K562 (cell line): Measurements from ENCODE around the gene AK2. TPM values are rescaled to one million over a fixed set of nuclear protein-coding genes. Genes with fewer than 3 reads are reported as not detected.

Experiments used
- ATAC-seq: fragments of 200-7000 bp; cut with Tn5 transposase; 3 replicates; pipeline ENCODE4 v1.9.1; 2020; ENCODE audit warnings: moderate library complexity
- BruUV-seq: library from RNA; stranded (reverse); fragments of 400-500 nt; replicated peaks from 2 replicates; lab custom pipeline; 2021; lab: Mats Ljungman, UMichigan
- CTCF ChIA-PET: fragments of 300-600 bp; formaldehyde crosslinking; extraction: SDS; loops from one replicate; lab custom pipeline; 2021; ENCODE audit warnings: low intra/inter-chr PET ratio; lab: Yijun Ruan, JAX
- POLR2A ChIA-PET: fragments of 300-600, 350-650 bp; sonication (Branson Sonifier 250); formaldehyde crosslinking; extraction: SDS; loops from one replicate; lab custom pipeline; 2021; ENCODE audit warnings: antibody characterized with exemption, inconsistent platforms; lab: Yijun Ruan, JAX
- DNase-seq, 4 experiments: peaks; one replicate each; pipeline versions ENCODE4 v3.0.0 to v3.0.0-alpha.2; 2011 to 2018; ENCODE audit warnings: low spot score in 3 of 4, mixed read lengths in 3 of 4; ENCODE audit errors: extremely low read depth in 1 of 4
- FAIRE-seq: peaks from 2 replicates; lab custom pipeline; 2011; peaks lifted over from hg19 to GRCh38; lab: Jason Lieb, UNC
- H2AFZ ChIP-seq: 2 replicates; pipeline ENCODE4 v1.6.0; 2011; ENCODE audit warnings: low read depth, low read length, control low read depth, inconsistent platforms
- H3K27ac ChIP-seq: fragments of 200-600 bp; 3 replicates; pipeline ENCODE4 v1.8.0; 2011; ENCODE audit warnings: low read depth, mild to moderate bottlenecking, control low read depth, inconsistent platforms, low read length, moderate library complexity, mixed read lengths; ENCODE audit errors: extremely low read depth
- H3K27me3 ChIP-seq, 2 experiments: fragments of 300-600 bp in 1 of 2; 2 replicates in 1 of 2; 3 replicates in 1 of 2; pipeline versions ENCODE4 v1.6.0 to v1.8.0; 2011; ENCODE audit warnings: inconsistent platforms in 2 of 2, low read length in 2 of 2, mild to moderate bottlenecking in 1 of 2, mixed read lengths in 1 of 2, moderate library complexity in 1 of 2; ENCODE audit not compliant: control insufficient read depth in 2 of 2, insufficient read depth in 2 of 2
- H3K36me3 ChIP-seq: fragments of 300-600 bp; 3 replicates; pipeline ENCODE4 v1.8.0; 2011; ENCODE audit warnings: mild to moderate bottlenecking, low read length, inconsistent platforms; ENCODE audit not compliant: control insufficient read depth, insufficient read depth
- H3K4me1 ChIP-seq, 2 experiments: fragments of 200-600 bp in 1 of 2; replicated peaks in 1 of 2; 2 replicates in 1 of 2; 3 replicates in 1 of 2; pipeline versions ENCODE4 v1.5.1 to v1.8.0; 2011; ENCODE audit warnings: inconsistent platforms in 2 of 2, low read length in 2 of 2, mild to moderate bottlenecking in 1 of 2, mixed read lengths in 1 of 2, moderate library complexity in 1 of 2; ENCODE audit not compliant: control insufficient read depth in 2 of 2, insufficient read depth in 2 of 2
- H3K4me2 ChIP-seq: 2 replicates; pipeline ENCODE4 v1.6.1; 2011; ENCODE audit warnings: low read length, control low read depth, inconsistent platforms, mixed read lengths; ENCODE audit not compliant: insufficient read depth
- H3K4me3 ChIP-seq: fragments of 200-600 bp; sonication (generic), shearing (Covaris generic); 2 replicates; pipeline ENCODE4 v1.5.1; 2016; ENCODE audit warnings: control low read depth, inconsistent platforms
- H3K79me2 ChIP-seq: fragments of 200-600 bp; 3 replicates; pipeline ENCODE4 v1.8.0; 2011; ENCODE audit warnings: low read length, inconsistent platforms; ENCODE audit not compliant: control insufficient read depth, insufficient read depth
- H3K9ac ChIP-seq, 2 experiments: 2 replicates each; pipeline versions ENCODE4 v1.6.0 to v1.6.1; 2011; ENCODE audit warnings: low read depth in 2 of 2, low read length in 2 of 2, control low read depth in 1 of 2, inconsistent platforms in 1 of 2, mild to moderate bottlenecking in 1 of 2, mixed read lengths in 1 of 2; ENCODE audit not compliant: insufficient read depth in 1 of 2
- H3K9me1 ChIP-seq: one replicate; pipeline ENCODE4 v1.6.0; 2011; ENCODE audit warnings: inconsistent platforms, mild to moderate bottlenecking, low read length, moderate library complexity; ENCODE audit not compliant: control insufficient read depth, insufficient read depth
- H3K9me3 ChIP-seq: replicated peaks from 2 replicates; pipeline ENCODE4 v1.5.1; 2011; ENCODE audit warnings: low read depth, low read length, inconsistent platforms; ENCODE audit not compliant: control insufficient read depth, insufficient read depth
- H4K20me1 ChIP-seq: replicated peaks from 2 replicates; pipeline ENCODE4 v1.6.1; 2011; ENCODE audit warnings: low read length, inconsistent platforms, mixed read lengths; ENCODE audit not compliant: control insufficient read depth, insufficient read depth
- ATF3 ChIP-seq, 2 experiments: fragments of 450-650 bp in 1 of 2; sonication (generic) in 1 of 2; formaldehyde crosslinking in 1 of 2; IDR thresholded peaks in 1 of 2; conservative IDR thresholded peaks in 1 of 2; 2 replicates each; pipeline versions ENCODE4 v1.6.1 to v1.8.1; 2016 to 2023; ENCODE audit warnings: mild to moderate bottlenecking in 2 of 2, moderate library complexity in 2 of 2, inconsistent platforms in 1 of 2, missing genetic modification reagents in 1 of 2
- BHLHE40 ChIP-seq: IDR thresholded peaks from 2 replicates; pipeline ENCODE4 v1.6.1; 2011; ENCODE audit warnings: low read length, improper control_type of control experiment
- CEBPB ChIP-seq: fragments of 450-650 bp; IDR thresholded peaks from 2 replicates; pipeline ENCODE4 v1.6.1; 2016; ENCODE audit warnings: missing genetic modification characterization, missing compliant biosample characterization
- CHAMP1 ChIP-seq: fragments of 450-650 bp; IDR thresholded peaks from 2 replicates; pipeline ENCODE4 v1.6.1; 2016; ENCODE audit warnings: mild to moderate bottlenecking
- CUX1 ChIP-seq: fragments of 200-800 bp; sonication (Bioruptor generic); IDR thresholded peaks from 2 replicates; pipeline ENCODE4 v1.6.1; 2016; ENCODE audit warnings: missing genetic modification characterization, missing compliant biosample characterization
- KLF1 ChIP-seq: fragments of 450-650 bp; IDR thresholded peaks from 2 replicates; pipeline ENCODE4 v1.6.1; 2016; ENCODE audit warnings: missing genetic modification characterization, missing compliant biosample characterization
- KLF10 ChIP-seq: fragments of 250-450 bp; sonication (Bioruptor Pico); IDR thresholded peaks from 2 replicates; pipeline ENCODE4 v1.6.1; 2021; ENCODE audit warnings: matching md5 sums
- THRB ChIP-seq: fragments of 450-650 bp; formaldehyde crosslinking; conservative IDR thresholded peaks from 2 replicates; pipeline ENCODE4 v1.4.0; 2022; ENCODE audit warnings: mild to moderate bottlenecking, missing genetic modification characterization
- ZNF165 ChIP-seq: fragments of 250-450 bp; sonication (Bioruptor Pico); IDR thresholded peaks from 2 replicates; pipeline ENCODE4 v1.4.0; 2020; ENCODE audit warnings: borderline replicate concordance
- WGBS: fragments of 100-300 bp; shearing (Covaris generic); methylation state at CpG from one replicate; pipeline ENCODE4 v1.1.6; 2016; ENCODE audit warnings: low coverage, mixed read lengths; ENCODE audit not compliant: insufficient coverage; ENCODE audit errors: missing lambda C conversion rate; 5-methylcytosine and 5-hydroxymethylcytosine counted together
- in situ Hi-C: fragments of 300-500 bp; cut with MboI; formaldehyde crosslinking; loops from 4 replicates; pipeline ENCODE4 v1.15.0; 2018; ENCODE audit warnings: inconsistent platforms, mixed read lengths
- intact Hi-C: fragments of 100-400 bp; cut with micrococcal nuclease; formaldehyde crosslinking; loops from 2 replicates; pipeline ENCODE4 v1.14.2; 2022
- polyA plus RNA-seq, 8 experiments: library from polyadenylated mRNA; depleted of rRNA in 4 of 8; stranded (reverse) in 5 of 8; unstranded in 3 of 8; fragments of >200 nt; fragmentation: Nextera tagmentation in 2 of 8; fragmentation: Illumina TruSeq in 1 of 8; extraction: Ambion mirVana in 2 of 8; extraction: Trizol in 1 of 8; gene quantifications; 2 replicates each; pipeline versions ENCODE4 v1.2.1 to v1.2.3, GENCODE V29; 2011 to 2014; ENCODE audit warnings: inconsistent platforms in 1 of 8, missing spikeins in 1 of 8
- total RNA-seq, 7 experiments: library from RNA; depleted of rRNA in 6 of 7; stranded (reverse); fragments of >200 nt in 6 of 7; fragmentation: Illumina TruSeq in 2 of 7; extraction: Trizol in 2 of 7; gene quantifications; 2 replicates each; pipeline versions ENCODE4 v1.2.1 to v1.2.3, GENCODE V29; 2011 to 2021; ENCODE audit warnings: low replicate concordance in 1 of 7

The AK2 gene
- total and polyA plus RNA-seq, 9 of the 15 experiments (the other 6 are each of a cell fraction or from before 2014, with no cell fraction given): 105 to 1,050 (median 509) TPM

GRCh38 chr1:33007190-33008050 is 29.3 kb downstream of the AK2 start:
- in situ Hi-C loops: no loop called here
- no peak overlapping the region for H3K9ac ChIP-seq
- POLR2A ChIA-PET: interaction anchor here (0.8 to 8.3 kb wide), 7 partner anchors 8 to 75 kb away, joined by 3 to 95 read pairs (median 3); no protein-coding TSS in a partner anchor
- H3K9me3 ChIP-seq: no peaks in the 10 kb centered on the region
- H3K4me3 ChIP-seq: no peak overlapping the region
- FAIRE-seq (no peak), DNase-seq (peak; percentile 38 to 69 (median 48)), ATAC-seq (peak; percentile 70)
- H4K20me1 ChIP-seq: peaks cover 75% of the 10 kb centered on the region
- peaks cover 83% of the 10 kb centered on the region for H3K36me3 ChIP-seq
- H3K4me1 ChIP-seq: peaks cover 7 to 75% of the 10 kb centered on the region in 2 experiments
- 46% methylated on average over 6 of the region's 6 CpGs for WGBS
- H2AFZ ChIP-seq: no peak overlapping the region
- no peak overlapping the region for H3K4me2 ChIP-seq
- no peaks in the 10 kb centered on the region for H3K27me3 ChIP-seq
- intact Hi-C loops: loop anchor here (2.0 to 5.0 kb wide), 3 partner anchors 45 to 75 kb away; partner anchors contain the start of gene RNF19B
- CTCF ChIA-PET: interaction anchor here (0.5 to 3.5 kb wide), 6 partner anchors 68 to 255 kb away, joined by 3 to 20 read pairs (median 7); partner anchors contain the start of gene HPCA
- H3K9me1 ChIP-seq: peaks cover 7% of the 10 kb centered on the region
- BruUV-seq: no TSS peak
- H3K27ac ChIP-seq: no peak overlapping the region
- peaks cover 3% of the 10 kb centered on the region; the same call in 2 of the 3 replicates for H3K79me2 ChIP-seq
- no peak for TF ChIP-seq KLF10 (CRISPR knock-in tag)
- TF ChIP-seq CEBPB (tag): peak; percentile 30; the same call in 1 of the 2 replicates
- no peak for TF ChIP-seq CHAMP1
- TF ChIP-seq BHLHE40: 0 out of 2 replicates have a peak, but pooled peaks have one; percentile 38
- no peak for TF ChIP-seq KLF1 (tag)
- no peak for TF ChIP-seq ZNF165 (CRISPR knock-in tag)
- TF ChIP-seq CUX1 (CRISPR knock-in tag): no peak
- no peak; the same call in 1 of the 2 replicates for TF ChIP-seq THRB
- peak; percentile 29; the same call in 1 of the 2 replicates for TF ChIP-seq ATF3 (IDR thresholded peaks at IDR 0.05)
- TF ChIP-seq ATF3 (CRISPR knock-in tag; conservative IDR thresholded peaks at IDR 0.05): no peak
